IPS-NIHi7 (cell line): Measurements from ENCODE around the gene UBE2A.

Source experiments
- DNase-seq: peaks from one replicate; pipeline ENCODE4 v3.0.0; 2012; ENCODE audit warnings: mixed read lengths; ENCODE audit errors: extremely low spot score

Gene UBE2A

DNA sequence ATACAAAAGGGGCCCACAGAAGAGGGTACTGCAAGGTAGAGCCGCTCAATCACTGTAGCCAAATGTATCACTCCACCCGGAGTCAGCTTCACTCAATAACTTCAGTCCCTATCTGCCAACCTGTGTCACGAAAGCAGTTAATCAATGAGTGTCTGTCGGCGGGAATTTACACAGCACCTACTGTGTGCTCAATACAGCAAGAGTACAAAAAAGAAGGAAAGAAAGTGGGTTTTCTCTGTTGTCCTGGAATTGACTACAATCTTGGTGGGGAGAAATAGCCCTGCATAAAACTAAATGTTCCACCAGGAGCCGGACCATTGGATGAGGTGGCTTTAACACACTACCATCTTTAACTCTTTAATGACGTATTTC is 32.6 kb downstream of the UBE2A start:
- no peak for DNase-seq

DNA sequence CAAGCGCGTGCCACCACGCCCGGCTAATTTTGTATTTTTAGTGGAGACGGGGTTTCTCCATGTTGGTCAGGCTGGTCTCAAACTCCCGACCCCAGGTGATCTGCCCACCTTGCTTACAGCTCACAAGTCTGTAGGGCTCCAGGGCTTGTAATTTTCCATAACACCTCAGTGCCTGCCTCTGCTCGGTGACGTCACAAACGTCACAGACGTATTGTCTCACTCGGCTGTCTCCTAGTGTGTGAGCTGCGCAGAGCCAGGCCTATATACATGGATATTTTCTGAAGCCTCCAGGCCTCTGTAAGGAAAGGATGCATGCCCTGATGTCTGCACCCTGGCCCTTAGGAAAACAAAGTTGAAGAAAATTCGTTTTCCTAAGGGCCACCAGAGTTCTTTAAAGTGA is 40.4 kb downstream of the UBE2A start:
- no peak for DNase-seq

DNA sequence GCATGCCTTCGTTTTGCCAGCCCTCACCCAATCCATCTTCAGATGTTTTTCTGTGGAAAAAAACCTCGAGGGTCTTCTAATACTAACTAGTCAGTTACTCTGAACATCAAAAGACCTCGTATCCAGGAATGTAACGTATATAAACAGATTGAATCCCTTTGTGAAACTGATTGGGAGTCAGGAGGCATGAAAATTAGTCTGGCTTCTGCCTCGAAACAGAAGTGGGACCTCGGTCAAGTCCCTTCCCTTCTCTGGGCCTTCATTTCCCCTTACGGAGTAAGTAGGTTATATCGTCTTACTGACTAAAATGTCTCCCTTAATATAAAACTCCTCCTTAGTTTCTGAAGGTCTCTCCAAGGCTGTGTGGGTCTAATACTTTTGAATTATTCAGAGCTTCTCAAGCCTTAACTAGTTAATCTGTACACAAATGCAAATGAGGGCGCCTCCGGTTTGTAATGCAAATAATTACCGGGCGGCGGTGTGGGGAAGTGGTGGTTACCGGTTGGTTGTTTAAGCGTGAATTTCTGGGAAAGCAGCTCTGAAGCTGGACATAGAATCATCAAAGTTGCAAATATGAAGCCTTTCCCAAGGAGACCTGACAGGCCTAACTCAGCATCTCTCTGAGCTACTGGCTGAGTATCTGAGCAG is 43.3 kb downstream of the UBE2A start:
- DNase-seq, result no peak

DNA sequence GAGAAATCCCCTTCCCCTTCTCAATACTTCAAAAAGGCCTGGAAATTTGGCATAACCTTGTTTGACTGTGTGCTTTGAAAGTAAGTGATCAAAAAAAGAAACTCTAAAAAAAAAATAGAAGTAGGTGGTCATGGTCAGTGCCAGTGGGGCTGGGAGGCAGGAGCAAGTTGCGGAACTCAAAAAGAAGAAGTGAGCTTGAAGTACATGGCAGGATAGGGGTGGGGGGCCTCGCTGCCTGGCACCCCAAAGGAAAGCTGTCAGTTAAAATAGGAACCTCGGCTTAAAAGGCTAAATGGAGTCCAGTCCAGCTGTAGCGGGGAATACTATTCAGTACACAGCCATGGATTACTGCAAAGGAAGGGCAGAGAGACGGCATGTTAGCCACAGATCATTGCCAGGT is 44.1 kb downstream of the UBE2A start:
- DNase-seq, result no peak

DNA sequence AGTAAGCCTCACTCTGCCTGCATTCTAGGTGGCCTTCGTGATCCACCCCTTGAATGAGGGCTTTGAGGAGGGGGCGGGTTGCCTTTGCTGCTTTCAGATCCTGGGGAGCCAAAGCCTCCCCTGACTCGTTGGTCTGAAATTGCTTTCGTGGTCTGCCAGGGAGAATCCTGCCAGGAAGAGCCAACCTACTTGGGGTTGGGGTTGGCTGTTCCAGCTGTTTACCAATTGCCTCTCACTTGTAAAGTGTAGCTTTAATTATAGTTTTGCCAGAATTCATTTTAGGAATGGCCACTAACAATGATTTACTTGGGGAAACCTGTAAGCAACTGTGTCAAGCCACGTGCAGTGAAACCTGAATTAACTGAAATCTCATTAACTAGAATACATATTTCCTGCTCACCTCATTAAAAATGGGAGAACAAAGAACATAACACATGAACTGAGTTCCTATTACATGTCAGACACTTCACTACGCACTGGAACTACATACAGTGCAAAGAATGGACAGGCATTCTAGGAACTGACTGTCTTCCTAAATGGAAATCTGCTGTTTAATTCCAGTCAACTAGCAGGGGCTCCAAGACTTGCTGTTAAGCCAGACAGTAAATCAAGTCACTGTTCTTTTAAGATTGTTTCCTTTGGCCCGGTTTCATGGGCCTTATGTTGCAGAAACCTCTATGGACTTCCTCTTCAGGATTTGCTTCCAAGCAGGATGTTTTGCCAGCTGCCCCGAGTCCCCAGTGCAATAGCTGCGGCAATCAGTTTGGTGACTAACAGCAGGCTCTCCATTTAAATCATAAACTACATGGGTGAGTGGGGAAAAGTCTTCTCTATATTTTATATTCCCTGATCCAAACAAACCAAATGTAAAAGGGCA is 48.2 kb downstream of the UBE2A start:
- DNase-seq, result no peak

DNA sequence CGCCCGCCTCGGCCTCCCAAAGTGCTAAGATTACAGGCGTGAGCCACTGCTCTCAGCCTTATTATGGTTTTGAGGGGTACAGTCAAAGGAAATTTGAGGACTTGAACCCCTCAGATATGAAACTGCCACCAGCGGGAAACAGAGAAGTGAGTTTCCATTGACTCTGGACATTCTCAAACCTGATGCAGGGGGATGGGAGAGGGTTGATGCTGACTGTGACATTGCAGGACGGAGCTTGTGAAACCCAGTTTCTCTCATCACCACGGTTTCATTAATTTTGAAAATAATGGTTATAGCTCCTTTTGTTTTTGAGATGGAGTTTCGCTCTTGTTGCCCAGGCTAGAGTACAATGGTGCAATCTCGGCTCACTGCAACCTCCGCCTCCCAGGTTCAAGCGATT is 50.1 kb downstream of the UBE2A start:
- DNase-seq, result no peak

DNA sequence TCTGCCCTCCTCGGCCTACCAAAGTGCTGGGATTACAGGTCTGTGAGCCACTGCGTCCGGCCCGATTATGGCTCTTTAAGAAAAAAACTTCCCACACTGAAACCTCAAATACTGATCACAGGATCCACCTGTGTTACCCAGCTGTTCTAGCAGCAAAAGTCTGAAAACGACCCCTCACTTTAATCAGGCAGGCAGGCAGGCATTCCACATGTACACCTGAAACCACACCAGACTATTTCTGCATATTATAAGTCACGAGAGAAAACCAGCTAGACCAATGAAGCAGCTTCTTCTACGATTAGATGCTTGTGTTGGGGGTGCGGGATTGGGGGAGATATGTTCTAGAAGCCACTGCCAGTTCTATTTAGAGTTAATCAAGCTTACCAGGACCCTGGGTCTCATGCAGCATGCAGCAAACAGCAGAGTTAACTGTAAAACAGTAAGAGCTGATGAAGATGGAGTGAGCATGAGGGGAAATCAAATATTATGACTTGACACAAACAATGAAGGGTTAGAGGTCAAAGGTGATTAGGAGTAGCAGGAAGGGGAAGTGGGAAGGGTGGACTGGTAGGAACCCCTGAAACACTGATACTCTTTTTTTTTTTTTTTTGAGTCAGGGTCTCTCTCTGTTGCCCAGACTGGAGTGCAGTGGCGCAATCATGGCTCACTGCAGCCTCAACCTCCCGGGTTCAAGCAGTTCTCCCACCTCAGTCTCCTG is 50.7 kb downstream of the UBE2A start:
- no peak for DNase-seq

DNA sequence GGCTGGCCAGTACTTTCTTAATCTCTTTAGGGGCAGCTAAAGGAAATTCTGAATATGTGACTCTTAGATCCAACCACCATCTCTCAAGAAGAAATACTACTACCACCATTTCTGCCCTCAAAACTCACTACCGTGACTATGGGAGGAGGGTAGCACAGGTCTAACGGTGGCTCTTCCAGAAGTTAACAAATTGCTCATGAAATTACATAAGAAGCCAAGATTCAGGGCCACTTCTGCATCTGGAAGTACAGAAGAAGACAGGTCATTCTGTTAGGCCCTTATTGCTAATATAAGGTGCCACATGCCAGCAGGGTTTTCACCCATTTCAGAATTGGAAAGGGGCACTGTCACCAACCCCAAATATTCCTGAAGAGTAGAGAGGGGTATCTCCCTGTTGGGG is 51.5 kb downstream of the UBE2A start:
- no peak for DNase-seq
